ENCODE results near the gene APOC1.
A peak's percentile ranks its signal among the peaks of the same experiment; 100 is the strongest.
"Not testable (repeated sequence)": the region's sequence is repeated elsewhere in the genome, so short reads cannot be mapped to it uniquely, and the experiment has no call there.

The APOC1 gene

GRCh38 chr19:44913512-44914432 lies 636 bp upstream of the APOC1 start:
- DNase-seq (ENCODE audit: low read depth): not testable (repeated sequence)

- DNase-seq (ENCODE audit: low read depth): no peak
These were observed 9.9 kb downstream of the APOC1 start for GRCh38 chr19:44924243-44924725.

- DNase-seq (ENCODE audit: low read depth): no peak
These were observed 10.9 kb downstream of the APOC1 start for GRCh38 chr19:44925114-44925891.

GRCh38 chr19:44926245-44927077 lies 12.1 kb downstream of the APOC1 start:
- not testable (repeated sequence) for DNase-seq (ENCODE audit: low read depth)

GRCh38 chr19:44927746-44928145 lies 13.3 kb downstream of the APOC1 start:
- no peak for DNase-seq (ENCODE audit: low read depth)

GRCh38 chr19:44930088-44930487 lies 15.7 kb downstream of the APOC1 start:
- no peak for DNase-seq (ENCODE audit: low read depth)

GRCh38 chr19:44931541-44931940 lies 17.1 kb downstream of the APOC1 start:
- DNase-seq (ENCODE audit: low read depth): no peak

- DNase-seq (ENCODE audit: low read depth): no peak
These were observed 25.3 kb downstream of the APOC1 start for GRCh38 chr19:44939668-44940067.

- no peak for DNase-seq (ENCODE audit: low read depth)
These were observed 27.7 kb downstream of the APOC1 start, which contains the start of gene APOC4 for GRCh38 chr19:44942067-44942571. TSS of gene APOC4 (plus strand) at chr19:44942237. CDS start at chr19:44942278, 41 bp downstream.

- no peak for DNase-seq (ENCODE audit: low read depth)
These were observed 29.4 kb downstream of the APOC1 start for GRCh38 chr19:44943801-44944249.

- DNase-seq (ENCODE audit: low read depth): no peak
These were observed 32.7 kb downstream of the APOC1 start for GRCh38 chr19:44947041-44947581.

- no peak for DNase-seq (ENCODE audit: low read depth)
These were observed 33.8 kb downstream of the APOC1 start for GRCh38 chr19:44948237-44948636.

- no peak for DNase-seq (ENCODE audit: low read depth)
These were observed 34.5 kb downstream of the APOC1 start for GRCh38 chr19:44948763-44949374.

GRCh38 chr19:44949550-44949949 lies 35.1 kb downstream of the APOC1 start:
- DNase-seq (ENCODE audit: low read depth): no peak

GRCh38 chr19:44951179-44952159 lies 37.1 kb downstream of the APOC1 start:
- no peak for DNase-seq (ENCODE audit: low read depth)

GRCh38 chr19:44954278-44954648 lies 39.9 kb downstream of the APOC1 start:
- no peak for DNase-seq (ENCODE audit: low read depth)

GRCh38 chr19:44954649-44955504 lies 40.5 kb downstream of the APOC1 start, which contains the start of gene CLPTM1:
TSS of gene CLPTM1 (plus strand) at chr19:44955380. CDS start at chr19:44955396, 16 bp downstream.
- peak; percentile 93 for DNase-seq (ENCODE audit: low read depth)

All from stimulated activated CD8-positive, alpha-beta memory T cell treated with anti-CD3 and anti-CD28 coated beads, Interleukin-7, amount 100 ng/mL, for 24 hours (primary cell).